Fibroblast of gingiva (primary cell): ENCODE results near the gene MYOG.

Experiments
- DNase-seq: peaks from one replicate; pipeline ENCODE4 v3.0.0-alpha.2; 2011; ENCODE audit warnings: low read depth

MYOG gene

GRCh38 chr1:203072002-203072602, 13.7 kb downstream of the MYOG start:
- no peak for DNase-seq

- DNase-seq: no peak
Measured at GRCh38 chr1:203069030-203069747, 16.6 kb downstream of the MYOG start.

- DNase-seq: no peak
Measured at GRCh38 chr1:203066965-203067364, 18.8 kb downstream of the MYOG start.

DNA sequence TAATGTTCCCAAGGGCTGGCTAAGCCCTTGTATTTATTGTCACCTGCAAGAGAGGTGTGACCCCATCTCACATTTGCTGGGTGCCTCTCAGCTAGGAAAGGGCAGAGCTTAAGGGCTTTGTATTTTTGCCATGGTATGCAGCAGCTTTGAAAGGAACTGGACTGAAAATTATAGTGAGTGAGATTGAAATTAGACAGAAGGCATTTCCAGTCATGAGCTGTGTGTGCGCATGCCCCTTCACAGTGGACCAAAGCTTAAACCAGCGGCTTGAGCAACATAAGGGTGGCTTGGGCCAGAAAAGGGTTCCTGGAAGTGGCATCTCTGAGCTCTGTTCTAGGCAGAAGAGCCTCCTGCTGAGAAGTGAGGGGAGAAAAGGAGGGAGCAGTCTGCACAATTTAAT, 19.8 kb downstream of the MYOG start:
- DNase-seq: no peak

DNA sequence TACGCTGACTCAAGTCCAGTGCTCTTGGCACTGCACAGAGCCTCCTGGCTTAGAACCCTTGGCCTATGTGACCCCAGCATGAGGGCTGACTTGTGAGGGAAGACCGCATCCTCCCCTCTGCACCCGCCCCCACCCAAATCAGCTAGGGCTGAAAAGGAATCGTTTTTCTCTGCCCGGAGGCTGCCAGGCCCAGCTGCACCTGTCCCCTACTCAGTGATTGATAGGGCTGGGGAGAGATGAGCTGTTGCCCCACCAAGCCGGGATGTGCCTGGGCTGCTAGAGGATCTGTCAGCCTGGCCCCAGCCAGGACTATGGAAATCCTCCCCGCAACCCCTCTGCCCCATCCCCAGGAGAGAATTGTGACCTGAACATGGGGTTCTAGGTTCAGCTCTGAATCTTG, 20.6 kb downstream of the MYOG start:
- DNase-seq: no peak

DNA sequence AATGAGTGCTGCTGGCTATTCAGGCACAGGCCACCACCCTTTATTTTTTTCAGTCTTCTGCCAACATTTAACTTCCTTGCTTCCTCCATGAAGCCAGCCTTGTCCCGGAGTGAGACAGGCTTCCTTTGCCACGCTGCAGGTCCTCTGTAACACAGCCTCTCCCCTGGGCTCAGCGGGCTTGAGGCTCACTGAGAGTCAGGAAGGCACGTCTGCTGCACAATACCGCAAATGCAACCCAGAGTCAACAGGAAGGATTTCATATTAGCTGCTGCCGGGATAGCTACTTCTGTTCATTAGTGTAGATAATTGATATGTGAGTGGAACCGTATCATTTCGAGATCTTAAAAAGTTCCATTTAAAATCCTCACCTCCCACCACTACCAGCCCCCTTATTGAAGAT, 22.5 kb downstream of the MYOG start:
- DNase-seq: no peak

GRCh38 chr1:203060115-203060514, 25.7 kb downstream of the MYOG start:
- DNase-seq: no peak

- no peak for DNase-seq
Measured at GRCh38 chr1:203059485-203059884, 26.3 kb downstream of the MYOG start.

GRCh38 chr1:203058676-203058935, 27.2 kb downstream of the MYOG start:
- DNase-seq: no peak

- DNase-seq: peak; percentile 17
Measured at GRCh38 chr1:203057911-203058675, 27.7 kb downstream of the MYOG start.

- no peak for DNase-seq
Measured at GRCh38 chr1:203056516-203056915, 29.3 kb downstream of the MYOG start.

DNA sequence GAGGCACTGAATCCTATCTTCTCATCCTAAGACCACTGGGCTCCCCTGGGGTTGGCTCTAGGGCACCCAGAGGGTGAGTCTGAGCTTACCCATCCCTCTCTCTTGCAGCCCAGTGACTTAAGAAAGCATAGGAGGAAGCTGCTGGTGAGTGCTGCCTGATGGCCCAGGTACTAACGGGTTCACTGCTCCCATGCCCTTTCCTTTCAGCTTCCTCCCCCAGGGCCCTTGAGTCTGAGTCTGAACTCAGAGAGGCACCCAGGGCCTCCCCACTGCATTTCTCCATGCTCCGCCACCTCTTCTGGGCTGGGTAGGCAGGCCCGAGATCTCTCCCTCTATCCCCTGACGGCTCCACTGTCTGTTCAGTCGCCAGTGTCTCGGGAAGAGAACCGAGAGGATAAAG, 29.8 kb downstream of the MYOG start:
- DNase-seq: no peak

DNA sequence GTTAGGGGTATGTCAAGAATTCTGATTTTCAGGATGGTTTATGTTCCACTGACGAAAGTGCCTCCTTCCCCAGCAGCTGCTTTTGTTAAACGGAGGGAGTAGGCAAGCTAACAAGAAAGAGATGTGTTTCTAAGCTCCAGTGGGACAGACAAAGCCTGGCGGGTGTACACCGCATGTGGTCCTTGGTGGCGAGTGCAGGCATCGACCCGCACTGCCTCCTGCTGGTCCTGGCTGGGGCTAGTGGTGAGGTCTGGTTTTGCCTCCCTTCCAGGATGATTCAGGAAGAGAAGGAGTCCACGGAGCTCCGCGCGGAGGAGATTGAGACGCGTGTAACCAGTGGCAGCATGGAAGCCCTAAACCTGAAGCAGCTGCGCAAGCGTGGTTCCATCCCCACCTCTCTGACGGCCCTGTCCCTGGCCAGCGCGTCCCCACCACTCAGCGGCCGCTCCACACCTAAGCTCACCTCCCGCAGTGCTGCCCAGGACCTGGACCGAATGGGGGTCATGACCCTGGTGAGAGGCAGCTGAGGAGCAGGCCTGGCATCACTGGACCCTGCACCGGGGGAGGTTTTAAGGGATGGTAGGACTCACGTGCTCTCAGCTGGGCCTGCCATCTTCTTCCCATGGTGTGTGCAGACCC, 30.5 kb downstream of the MYOG start:
- DNase-seq: no peak

DNA sequence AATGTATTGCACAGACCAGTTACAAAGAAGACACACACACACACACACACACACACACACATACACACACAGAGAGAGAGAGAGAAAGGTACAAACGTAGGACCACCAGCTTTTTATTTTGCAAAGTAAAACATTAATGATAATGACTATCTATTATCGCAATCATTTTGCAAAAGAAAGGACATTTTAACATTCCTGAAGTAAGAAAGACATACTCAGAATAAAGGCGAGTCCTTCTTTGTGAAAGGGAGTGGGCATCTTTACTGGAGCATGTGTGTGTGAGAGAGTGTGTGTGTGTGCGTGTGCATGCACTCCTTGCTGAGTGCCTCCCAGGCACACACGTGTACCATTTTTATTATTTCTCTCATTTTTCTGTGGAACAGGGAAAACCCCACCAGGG, 31.2 kb downstream of the MYOG start:
- no peak for DNase-seq

DNA sequence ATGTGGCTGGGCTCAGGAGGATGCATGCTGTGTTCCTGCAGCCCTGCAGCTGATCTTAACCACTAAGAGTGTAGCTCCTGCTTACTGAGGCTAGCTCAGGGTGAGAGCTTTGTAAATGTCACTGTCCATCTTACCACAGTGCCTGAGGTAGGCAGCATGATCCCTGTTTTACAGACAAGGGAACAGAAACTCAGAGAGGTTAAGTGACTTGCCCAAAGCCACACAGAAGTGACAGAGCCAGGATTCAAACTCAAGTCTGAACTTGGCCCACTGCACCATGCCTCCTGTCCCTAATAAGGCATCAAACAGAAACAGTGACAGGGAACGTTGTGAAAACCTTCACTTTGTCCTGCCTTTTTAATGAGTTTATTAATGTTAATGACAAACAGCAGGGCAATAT, 31.6 kb downstream of the MYOG start:
- DNase-seq: no peak

- no peak for DNase-seq
Measured at GRCh38 chr1:203052601-203053000, 33.2 kb downstream of the MYOG start.

- no peak for DNase-seq
Measured at GRCh38 chr1:203051841-203052324, 33.9 kb downstream of the MYOG start.

DNA sequence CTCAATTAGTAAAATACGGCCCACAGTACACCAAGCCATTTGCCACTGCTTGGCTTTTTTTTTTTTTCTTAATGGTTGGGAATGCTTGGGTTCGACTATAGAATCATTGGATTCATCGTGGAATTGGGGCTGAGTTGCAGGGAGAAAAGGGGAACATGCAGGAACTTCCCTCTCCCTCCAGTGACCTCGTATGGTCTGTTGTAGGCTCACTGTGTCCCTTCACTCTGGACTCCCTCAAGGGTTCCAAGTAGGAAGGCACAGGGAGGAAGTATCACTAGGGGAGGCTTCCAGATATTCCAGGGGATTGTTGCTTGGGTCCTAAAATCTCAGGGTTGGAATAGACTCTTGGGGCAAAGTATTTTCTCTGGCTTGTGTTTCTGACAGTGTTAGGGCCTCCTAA, 35.0 kb downstream of the MYOG start:
- no peak for DNase-seq

DNA sequence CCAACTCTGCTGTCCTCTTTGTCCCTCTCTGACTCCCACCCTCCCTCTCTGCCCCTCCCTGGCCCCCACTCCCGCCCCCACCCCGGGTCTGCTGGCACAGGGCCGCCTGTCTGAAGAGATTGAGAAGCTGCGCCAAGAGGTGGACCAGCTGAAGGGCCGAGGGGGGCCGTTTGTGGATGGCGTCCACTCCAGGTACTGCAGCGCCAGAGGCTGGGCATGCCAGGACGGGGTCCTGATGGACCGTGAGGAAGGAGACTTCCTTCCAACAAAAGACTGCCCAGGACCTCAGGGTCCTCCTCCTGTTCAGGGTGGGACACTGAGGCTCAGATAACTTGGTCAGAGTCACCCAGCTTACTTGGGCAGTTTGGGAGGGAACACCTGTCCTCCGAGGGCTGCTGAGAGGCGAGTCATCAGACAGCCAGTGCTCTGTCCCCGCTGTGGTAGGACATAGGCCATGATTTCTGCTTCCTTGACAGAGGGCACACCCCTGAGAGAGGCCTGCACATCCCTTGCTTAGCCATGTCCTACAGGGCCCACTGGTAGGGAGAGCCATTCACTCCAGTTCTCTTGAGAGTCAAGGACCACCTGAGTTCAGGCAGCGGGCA, 36.1 kb downstream of the MYOG start:
- DNase-seq: no peak

GRCh38 chr1:203049077-203049476, 36.7 kb downstream of the MYOG start:
- no peak for DNase-seq

- no peak for DNase-seq
Measured at GRCh38 chr1:203048555-203049051, 37.2 kb downstream of the MYOG start.

GRCh38 chr1:203048086-203048485, 37.7 kb downstream of the MYOG start:
- DNase-seq: no peak
